BLaER1 treated with 17β-estradiol and CSF1 and Interleukin-3, amounts not matched to agents 10 nM and 100 nM (cell line): Measurements from ENCODE around the gene MNAT1.

Source experiments
- H3K27ac ChIP-seq, 11 experiments: shearing (Covaris generic); formaldehyde crosslinking; 2 replicates each; pipeline ENCODE4 v1.8.1; 2022
- H3K27me3 ChIP-seq, 11 experiments: shearing (Covaris generic); formaldehyde crosslinking; 2 replicates each; pipeline ENCODE4 v1.8.1; 2022
- H3K36me3 ChIP-seq, 11 experiments: shearing (Covaris generic); formaldehyde crosslinking; 2 replicates each; pipeline ENCODE4 v1.8.1; 2022
- H3K4me1 ChIP-seq, 10 experiments: shearing (Covaris generic); formaldehyde crosslinking; 2 replicates each; pipeline ENCODE4 v1.8.1; 2022
- H3K4me2 ChIP-seq, 11 experiments: shearing (Covaris generic); formaldehyde crosslinking; 2 replicates each; pipeline ENCODE4 v1.8.1; 2022
- H3K4me3 ChIP-seq, 10 experiments: shearing (Covaris generic); formaldehyde crosslinking; 2 replicates each; pipeline ENCODE4 v1.8.1; 2022
- H3K9ac ChIP-seq, 11 experiments: shearing (Covaris generic); formaldehyde crosslinking; 2 replicates each; pipeline ENCODE4 v1.8.1; 2022
- H3K9me3 ChIP-seq, 11 experiments: shearing (Covaris generic); formaldehyde crosslinking; replicated peaks in 1 of 11; 2 replicates each; pipeline ENCODE4 v1.8.1; 2022
- H4K20me1 ChIP-seq, 11 experiments: shearing (Covaris generic); formaldehyde crosslinking; 2 replicates each; pipeline ENCODE4 v1.8.1; 2022
- Cebpa-rat ChIP-seq, 11 experiments: shearing (Covaris generic); IDR thresholded peaks; 2 replicates each; pipeline ENCODE4 v1.8.1; 2022

The MNAT1 gene

GRCh38 chr14:60856111-60856510 lies 121.5 kb downstream of the MNAT1 start:
- no peak for TF ChIP-seq Cebpa-rat (IDR thresholded peaks at IDR 0.05)
- Histone ChIP-seq H3K4me3 (no peak overlapping the region), H3K27me3 (no peaks in the 10 kb centered on the region), H3K4me2 (no peak overlapping the region), H4K20me1 (no peaks in the 10 kb centered on the region), H3K9ac (no peak overlapping the region), H3K4me1 (no peaks in the 10 kb centered on the region), H3K36me3 (peaks cover 13 to 41% (median 29%) of the 10 kb centered on the region in 11 experiments; a peak in 19 of 22 replicates), H3K27ac (no peak overlapping the region), H3K9me3 (peaks cover 19 to 40% (median 32%) of the 10 kb centered on the region in 11 experiments)

GRCh38 chr14:60859525-60859924 lies 125.0 kb downstream of the MNAT1 start:
- Histone ChIP-seq H3K4me2 (no peak overlapping the region), H3K9ac (no peak overlapping the region), H3K27ac (no peak overlapping the region)

GRCh38 chr14:60861545-60862140 lies 127.1 kb downstream of the MNAT1 start:
- H3K9ac ChIP-seq: no peak overlapping the region
- H3K4me1 ChIP-seq: peaks cover 0 to 8% (median 0%) of the 10 kb centered on the region in 10 experiments; a peak in 4 of 20 replicates
- peaks cover 7 to 10% (median 9%) of the 10 kb centered on the region in 11 experiments for H3K9me3 ChIP-seq
- peaks cover 0 to 7% (median 5%) of the 10 kb centered on the region in 11 experiments; a peak in 6 of 22 replicates for H3K36me3 ChIP-seq
- no peak for TF ChIP-seq Cebpa-rat (IDR thresholded peaks at IDR 0.05)
- no peak overlapping the region for H3K27ac ChIP-seq
- H4K20me1 ChIP-seq: no peaks in the 10 kb centered on the region
- H3K27me3 ChIP-seq: no peaks in the 10 kb centered on the region
- no peak overlapping the region for H3K4me3 ChIP-seq
- H3K4me2 ChIP-seq: 0 out of 22 replicates have a peak overlapping the region, but pooled peaks of 1 of the 11 experiments have one; percentile 4

More at GRCh38 chr14:60859525-60859924, 125.0 kb downstream of the MNAT1 start:
- TF ChIP-seq Cebpa-rat (IDR thresholded peaks at IDR 0.05): no peak
- Histone ChIP-seq H3K4me1 (peaks cover 0 to 8% (median 0%) of the 10 kb centered on the region in 10 experiments; a peak in 4 of 20 replicates), H3K9me3 (peaks cover 10 to 28% (median 23%) of the 10 kb centered on the region in 11 experiments), H4K20me1 (no peaks in the 10 kb centered on the region), H3K4me3 (no peak overlapping the region), H3K36me3 (peaks cover 7 to 24% (median 17%) of the 10 kb centered on the region in 11 experiments; a peak in 16 of 22 replicates), H3K27me3 (no peaks in the 10 kb centered on the region)

- H3K9me3 ChIP-seq: peaks cover under 1 to 4% (median 2%) of the 10 kb centered on the region in 11 experiments; a peak in 15 of 22 replicates
- H3K4me1 ChIP-seq: peaks cover 0 to 8% (median 0%) of the 10 kb centered on the region in 10 experiments; a peak in 4 of 20 replicates
- TF ChIP-seq Cebpa-rat (IDR thresholded peaks at IDR 0.05): no peak
- no peak overlapping the region for H3K4me3 ChIP-seq
- H3K36me3 ChIP-seq: peaks cover 0 to 1% (median 0%) of the 10 kb centered on the region in 11 experiments; a peak in 1 of 22 replicates
- no peaks in the 10 kb centered on the region for H3K27me3 ChIP-seq
- H3K27ac ChIP-seq: no peak overlapping the region
- H4K20me1 ChIP-seq: no peaks in the 10 kb centered on the region
- no peak overlapping the region for H3K4me2 ChIP-seq
- no peak overlapping the region for H3K9ac ChIP-seq
Measured at GRCh38 chr14:60862283-60862682, 127.7 kb downstream of the MNAT1 start.

GRCh38 chr14:60863249-60863648 lies 128.7 kb downstream of the MNAT1 start:
- H3K27me3 ChIP-seq: no peaks in the 10 kb centered on the region
- no peaks in the 10 kb centered on the region for H3K36me3 ChIP-seq
- H3K4me3 ChIP-seq: no peak overlapping the region
- TF ChIP-seq Cebpa-rat (IDR thresholded peaks at IDR 0.05): no peak
- H3K9me3 ChIP-seq: no peaks in the 10 kb centered on the region
- no peak overlapping the region for H3K4me2 ChIP-seq
- H4K20me1 ChIP-seq: no peaks in the 10 kb centered on the region
- H3K9ac ChIP-seq: no peak overlapping the region
- H3K27ac ChIP-seq: no peak overlapping the region
- peaks cover 0 to 8% (median 0%) of the 10 kb centered on the region in 10 experiments; a peak in 4 of 20 replicates for H3K4me1 ChIP-seq

GRCh38 chr14:60865378-60866127 lies 131.0 kb downstream of the MNAT1 start:
- Histone ChIP-seq H3K4me1 (peaks cover 0 to 8% (median 0%) of the 10 kb centered on the region in 10 experiments; a peak in 4 of 20 replicates), H3K9me3 (no peaks in the 10 kb centered on the region), H3K9ac (no peak overlapping the region), H3K27ac (no peak overlapping the region), H3K27me3 (no peaks in the 10 kb centered on the region), H4K20me1 (no peaks in the 10 kb centered on the region), H3K4me2 (no peak overlapping the region), H3K4me3 (no peak overlapping the region), H3K36me3 (no peaks in the 10 kb centered on the region)
- TF ChIP-seq Cebpa-rat (IDR thresholded peaks at IDR 0.05): no peak

GRCh38 chr14:60867503-60868172 lies 133.1 kb downstream of the MNAT1 start:
- no peak overlapping the region for H3K4me3 ChIP-seq
- no peak for TF ChIP-seq Cebpa-rat (IDR thresholded peaks at IDR 0.05)
- H3K4me1 ChIP-seq: no peaks in the 10 kb centered on the region
- no peaks in the 10 kb centered on the region for H3K9me3 ChIP-seq
- H3K9ac ChIP-seq: no peak overlapping the region
- no peak overlapping the region for H3K27ac ChIP-seq
- peaks cover 0 to 6% (median 0%) of the 10 kb centered on the region in 11 experiments; a peak in 1 of 22 replicates for H3K36me3 ChIP-seq
- no peaks in the 10 kb centered on the region for H3K27me3 ChIP-seq
- H3K4me2 ChIP-seq: no peak overlapping the region
- H4K20me1 ChIP-seq: no peaks in the 10 kb centered on the region

GRCh38 chr14:60878121-60878520 lies 143.6 kb downstream of the MNAT1 start:
- H3K4me2 ChIP-seq: no peak overlapping the region
- no peaks in the 10 kb centered on the region for H4K20me1 ChIP-seq
- no peak for TF ChIP-seq Cebpa-rat (IDR thresholded peaks at IDR 0.05)
- no peaks in the 10 kb centered on the region for H3K27me3 ChIP-seq
- peaks cover 12 to 36% (median 22%) of the 10 kb centered on the region in 11 experiments; a peak in 18 of 22 replicates for H3K36me3 ChIP-seq
- H3K9me3 ChIP-seq: peaks cover 9 to 15% (median 11%) of the 10 kb centered on the region in 11 experiments; a peak in 18 of 22 replicates
- H3K9ac ChIP-seq: no peak overlapping the region
- no peak overlapping the region for H3K27ac ChIP-seq
- no peaks in the 10 kb centered on the region for H3K4me1 ChIP-seq
- H3K4me3 ChIP-seq: no peak overlapping the region

GRCh38 chr14:60878536-60878935 lies 144.0 kb downstream of the MNAT1 start:
- TF ChIP-seq Cebpa-rat (IDR thresholded peaks at IDR 0.05): no peak
- no peak overlapping the region for H3K27ac ChIP-seq
- no peak overlapping the region for H3K4me3 ChIP-seq
- no peaks in the 10 kb centered on the region for H3K4me1 ChIP-seq
- H3K36me3 ChIP-seq: peaks cover 12 to 40% (median 22%) of the 10 kb centered on the region in 11 experiments; a peak in 18 of 22 replicates
- no peaks in the 10 kb centered on the region for H3K27me3 ChIP-seq
- no peak overlapping the region for H3K9ac ChIP-seq
- H4K20me1 ChIP-seq: no peaks in the 10 kb centered on the region
- peaks cover 9 to 20% (median 11%) of the 10 kb centered on the region in 11 experiments; a peak in 20 of 22 replicates for H3K9me3 ChIP-seq
- H3K4me2 ChIP-seq: no peak overlapping the region
